SK-N-SH (cell line): Measurements from ENCODE around the gene CYYR1. TPM values are rescaled to one million over a fixed set of nuclear protein-coding genes. Genes with fewer than 3 reads are reported as not detected.

Source experiments
- CTCF ChIA-PET: fragments of 300-600, 350-600 bp; formaldehyde crosslinking; extraction: SDS; loops from one replicate; lab custom pipeline; 2021; lab: Yijun Ruan, JAX
- POLR2A ChIA-PET: fragments of 350-600 bp; sonication (Branson Sonifier 250); formaldehyde crosslinking; extraction: SDS; loops from one replicate; lab custom pipeline; 2020; ENCODE audit warnings: antibody characterized with exemption, inconsistent platforms; lab: Yijun Ruan, JAX
- DNase-seq: peaks from one replicate; pipeline ENCODE4 v3.0.0; 2012
- H2AFZ ChIP-seq: fragments of 200-600 bp; sonication (generic); 2 replicates; pipeline ENCODE4 v1.8.1; 2016; ENCODE audit warnings: antibody characterized with exemption, mild to moderate bottlenecking, low read depth
- H3F3A ChIP-seq: fragments of 200-600 bp; sonication (generic); replicated peaks from 2 replicates; pipeline ENCODE3; 2016; ENCODE audit warnings: antibody characterized with exemption, mild to moderate bottlenecking; ENCODE audit not compliant: insufficient read depth
- H3K27ac ChIP-seq, 2 experiments: fragments of 200-500 bp in 1 of 2; fragments of 200-600 bp in 1 of 2; sonication (Bioruptor generic) in 1 of 2; sonication (generic), shearing (Covaris generic) in 1 of 2; 2 replicates each; pipeline versions ENCODE4 v1.5.1 to v1.6.1; 2014 to 2016; ENCODE audit warnings: low read depth in 2 of 2, inconsistent platforms in 1 of 2, low read length in 1 of 2, mild to moderate bottlenecking in 1 of 2, mixed read lengths in 1 of 2
- H3K27me3 ChIP-seq: fragments of 200-600 bp; sonication (generic), shearing (Covaris generic); 2 replicates; pipeline ENCODE4 v1.6.1; 2016; ENCODE audit warnings: mixed run types; ENCODE audit not compliant: insufficient read depth
- H3K36me3 ChIP-seq, 2 experiments: fragments of 200-500 bp in 1 of 2; fragments of 200-600 bp in 1 of 2; sonication (Bioruptor generic) in 1 of 2; sonication (generic) in 1 of 2; replicated peaks in 1 of 2; 2 replicates each; pipeline versions ENCODE3 to v1.5.1; 2014 to 2016; ENCODE audit warnings: low read length in 1 of 2, mild to moderate bottlenecking in 1 of 2; ENCODE audit not compliant: insufficient read depth in 2 of 2, control insufficient read depth in 1 of 2
- H3K4me1 ChIP-seq, 2 experiments: fragments of 200-500 bp in 1 of 2; fragments of 200-600 bp in 1 of 2; sonication (Bioruptor generic) in 1 of 2; sonication (generic), shearing (Covaris generic) in 1 of 2; 2 replicates each; pipeline versions ENCODE4 v1.5.1 to v1.6.1; 2014 to 2016; ENCODE audit warnings: low read depth in 1 of 2, low read length in 1 of 2, mixed run types in 1 of 2; ENCODE audit not compliant: insufficient read depth in 2 of 2, control insufficient read depth in 1 of 2
- H3K4me2 ChIP-seq: fragments of 200-600 bp; sonication (generic), shearing (Covaris generic); 2 replicates; pipeline ENCODE4 v1.6.1; 2017; ENCODE audit warnings: mixed run types
- H3K4me3 ChIP-seq, 2 experiments: fragments of 200-500 bp in 1 of 2; fragments of 200-600 bp in 1 of 2; sonication (Bioruptor generic) in 1 of 2; sonication (generic), shearing (Covaris generic) in 1 of 2; 2 replicates each; pipeline versions ENCODE4 v1.5.1 to v1.8.1; 2014 to 2016; ENCODE audit warnings: low read depth in 2 of 2, inconsistent platforms in 1 of 2, low read length in 1 of 2, mild to moderate bottlenecking in 1 of 2, mixed read lengths in 1 of 2, moderate library complexity in 1 of 2
- H3K79me2 ChIP-seq: fragments of 200-600 bp; sonication (generic); 2 replicates; pipeline ENCODE4 v1.8.1; 2017; ENCODE audit warnings: mild to moderate bottlenecking; ENCODE audit not compliant: insufficient read depth
- H3K9ac ChIP-seq: fragments of 200-600 bp; sonication (generic); 2 replicates; pipeline ENCODE4 v1.6.1; 2017; ENCODE audit warnings: mixed run types
- H3K9me2 ChIP-seq: fragments of 200-600 bp; sonication (generic); 2 replicates; pipeline ENCODE4 v1.6.1; 2017; ENCODE audit warnings: mixed run types
- H3K9me3 ChIP-seq: fragments of 200-600 bp; sonication (generic); 2 replicates; pipeline ENCODE4 v1.6.1; 2017; ENCODE audit warnings: mixed run types, mild to moderate bottlenecking, moderate library complexity
- H4K20me1 ChIP-seq: fragments of 200-600 bp; sonication (generic); 2 replicates; pipeline ENCODE4 v1.6.1; 2017; ENCODE audit warnings: mild to moderate bottlenecking, mixed run types; ENCODE audit not compliant: insufficient read depth
- ELF1 ChIP-seq: IDR thresholded peaks from 2 replicates; pipeline ENCODE4 v1.4.0; 2012
- EP300 ChIP-seq, 2 experiments: IDR thresholded peaks; 2 replicates each; pipeline versions ENCODE4 v1.4.0 to v1.6.1; 2012; ENCODE audit warnings: borderline replicate concordance in 1 of 2, low read depth in 1 of 2, low read length in 1 of 2
- FOSL2 ChIP-seq: IDR thresholded peaks from 2 replicates; pipeline ENCODE4 v1.4.0; 2012; ENCODE audit warnings: low read depth, mild to moderate bottlenecking, moderate library complexity, borderline replicate concordance
- FOXJ3 ChIP-seq: sonication (generic); formaldehyde crosslinking; IDR thresholded peaks from 2 replicates; pipeline ENCODE4 v1.5.1; 2020; ENCODE audit warnings: mild to moderate bottlenecking, missing genetic modification reagents
- FOXM1 ChIP-seq: IDR thresholded peaks from 2 replicates; pipeline ENCODE4 v1.4.0; 2012; ENCODE audit warnings: low read depth, mild to moderate bottlenecking
- GATA2 ChIP-seq: sonication (generic); formaldehyde crosslinking; IDR thresholded peaks from 2 replicates; pipeline ENCODE4 v1.5.0; 2020; ENCODE audit warnings: mild to moderate bottlenecking, missing genetic modification reagents
- JUND ChIP-seq: IDR thresholded peaks from 2 replicates; pipeline ENCODE4 v1.4.0; 2012
- MXI1 ChIP-seq: IDR thresholded peaks from 2 replicates; pipeline ENCODE4 v1.6.1; 2012; ENCODE audit warnings: mild to moderate bottlenecking, low read depth, low read length, improper control_type of control experiment
- RAD21 ChIP-seq: IDR thresholded peaks from 2 replicates; pipeline ENCODE4 v1.6.1; 2012; ENCODE audit warnings: mild to moderate bottlenecking, low read length
- RFX5 ChIP-seq: IDR thresholded peaks from 2 replicates; pipeline ENCODE4 v1.6.1; 2012; ENCODE audit warnings: mild to moderate bottlenecking, improper control_type of control experiment, low read length
- RXRA ChIP-seq: IDR thresholded peaks from 2 replicates; pipeline ENCODE4 v1.4.0; 2012; ENCODE audit warnings: low read depth, mild to moderate bottlenecking, borderline replicate concordance
- SIN3A ChIP-seq: IDR thresholded peaks from 2 replicates; pipeline ENCODE4 v1.6.1; 2012; ENCODE audit warnings: low read depth, mild to moderate bottlenecking, low read length, moderate library complexity, borderline replicate concordance
- SMC3 ChIP-seq: IDR thresholded peaks from 2 replicates; pipeline ENCODE4 v1.6.1; 2012; ENCODE audit warnings: low read depth, low read length, improper control_type of control experiment
- TAF1 ChIP-seq: IDR thresholded peaks from 2 replicates; pipeline ENCODE4 v1.6.1; 2012; ENCODE audit warnings: low read depth, mild to moderate bottlenecking, low read length, moderate library complexity, borderline replicate concordance
- TCF12 ChIP-seq: IDR thresholded peaks from 2 replicates; pipeline ENCODE4 v1.4.0; 2012
- WGBS: methylation state at CpG from one replicate; pipeline ENCODE4 v1.1.6; 2017; ENCODE audit warnings: low lambda C conversion rate; 5-methylcytosine and 5-hydroxymethylcytosine counted together
- polyA plus RNA-seq, 3 experiments: library from polyadenylated mRNA; depleted of rRNA; stranded (reverse); fragments of >200 nt; gene quantifications; 2 replicates each; pipeline ENCODE4 v1.2.3, GENCODE V29; 2012
- TF ChIP-seq, protein P1 (sequence below): IDR thresholded peaks from 2 replicates; pipeline ENCODE4 v1.4.0; 2012; ENCODE audit warnings: low read depth
- TF ChIP-seq, protein P2 (sequence below): IDR thresholded peaks from 2 replicates; pipeline ENCODE4 v1.4.0; 2012; ENCODE audit warnings: low read depth, borderline replicate concordance
- TF ChIP-seq, protein P3 (sequence below): fragments of 150-350 bp; IDR thresholded peaks from 2 replicates; pipeline ENCODE4 v1.6.1; 2017; ENCODE audit warnings: antibody characterized with exemption, low read length, low read depth, borderline replicate concordance
- TF ChIP-seq, protein P4 (sequence below): IDR thresholded peaks from 2 replicates; pipeline ENCODE4 v1.6.1; 2012; ENCODE audit warnings: mild to moderate bottlenecking, low read depth, low read length, moderate library complexity
- TF ChIP-seq, protein P5 (sequence below): fragments of 150-350 bp; IDR thresholded peaks from 2 replicates; pipeline ENCODE4 v1.6.1; 2016; ENCODE audit warnings: mild to moderate bottlenecking, low read depth, low read length

CYYR1 gene
- polyA plus RNA-seq, 1 of the 3 experiments (the other 2 are of a cell fraction) = not detected

DNA sequence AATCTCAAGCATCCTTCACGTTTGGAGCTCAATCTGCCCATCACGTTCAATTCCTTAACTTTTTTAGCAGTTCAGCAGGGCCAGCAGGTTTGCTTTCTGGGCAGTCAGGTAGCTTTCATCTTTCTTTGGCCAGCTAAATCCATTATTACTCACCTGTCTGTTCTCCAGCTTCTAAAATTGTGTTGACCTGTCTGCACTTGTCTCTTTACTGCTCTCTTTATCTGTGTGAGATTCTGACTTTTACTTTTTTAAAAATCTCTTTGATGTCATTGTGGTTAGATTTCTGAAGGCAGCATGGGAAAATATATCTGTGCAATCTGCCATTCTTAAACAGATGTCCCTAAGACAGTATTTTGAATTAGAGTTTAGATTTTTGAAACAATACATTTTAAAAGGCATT, 24.9 kb upstream of the CYYR1 start:
- H4K20me1 ChIP-seq = no peaks in the 10 kb centered on the region
- ChIA-PET CTCF (no interaction called here), POLR2A (no interaction called here)
- no peak for TF ChIP-seq RXRA
- no peak for TF ChIP-seq ELF1
- TF ChIP-seq GATA2 (CRISPR knock-in tag) = no peak
- TF ChIP-seq RFX5 = no peak
- TF ChIP-seq EP300 (IDR thresholded peaks at IDR 0.05; ENCODE audit: borderline replicate concordance in 1 of 2, low read depth in 1 of 2, low read length in 1 of 2) = no peak
- TF ChIP-seq TAF1 = no peak
- TF ChIP-seq, protein P1, sequence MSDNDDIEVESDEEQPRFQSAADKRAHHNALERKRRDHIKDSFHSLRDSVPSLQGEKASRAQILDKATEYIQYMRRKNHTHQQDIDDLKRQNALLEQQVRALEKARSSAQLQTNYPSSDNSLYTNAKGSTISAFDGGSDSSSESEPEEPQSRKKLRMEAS = no peak
- no peak for TF ChIP-seq JUND
- TF ChIP-seq, protein P2, sequence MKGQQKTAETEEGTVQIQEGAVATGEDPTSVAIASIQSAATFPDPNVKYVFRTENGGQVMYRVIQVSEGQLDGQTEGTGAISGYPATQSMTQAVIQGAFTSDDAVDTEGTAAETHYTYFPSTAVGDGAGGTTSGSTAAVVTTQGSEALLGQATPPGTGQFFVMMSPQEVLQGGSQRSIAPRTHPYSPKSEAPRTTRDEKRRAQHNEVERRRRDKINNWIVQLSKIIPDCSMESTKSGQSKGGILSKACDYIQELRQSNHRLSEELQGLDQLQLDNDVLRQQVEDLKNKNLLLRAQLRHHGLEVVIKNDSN = no peak
- no peak for TF ChIP-seq FOXJ3 (CRISPR knock-in tag)
- TF ChIP-seq FOSL2 = no peak
- TF ChIP-seq RAD21 = no peak
- TF ChIP-seq TCF12 = no peak
- no peak for TF ChIP-seq MXI1
- TF ChIP-seq SMC3 = no peak
- TF ChIP-seq, protein P3, sequence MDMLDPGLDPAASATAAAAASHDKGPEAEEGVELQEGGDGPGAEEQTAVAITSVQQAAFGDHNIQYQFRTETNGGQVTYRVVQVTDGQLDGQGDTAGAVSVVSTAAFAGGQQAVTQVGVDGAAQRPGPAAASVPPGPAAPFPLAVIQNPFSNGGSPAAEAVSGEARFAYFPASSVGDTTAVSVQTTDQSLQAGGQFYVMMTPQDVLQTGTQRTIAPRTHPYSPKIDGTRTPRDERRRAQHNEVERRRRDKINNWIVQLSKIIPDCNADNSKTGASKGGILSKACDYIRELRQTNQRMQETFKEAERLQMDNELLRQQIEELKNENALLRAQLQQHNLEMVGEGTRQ = no peak
- TF ChIP-seq FOXM1 = no peak
- no peak overlapping the region for H3K27ac ChIP-seq
- H3K4me2 ChIP-seq = no peak overlapping the region
- H2AFZ ChIP-seq = no peak overlapping the region
- H3K9ac ChIP-seq = no peak overlapping the region
- WGBS = 14% methylated on average over 2 of the region's 2 CpGs
- H3K4me3 ChIP-seq = no peak overlapping the region
- no peak for DNase-seq
- H3F3A ChIP-seq = no peaks in the 10 kb centered on the region
- H3K9me3 ChIP-seq = no peaks in the 10 kb centered on the region
- H3K36me3 ChIP-seq = no peaks in the 10 kb centered on the region
- no peaks in the 10 kb centered on the region for H3K27me3 ChIP-seq
- no peaks in the 10 kb centered on the region for H3K79me2 ChIP-seq
- no peaks in the 10 kb centered on the region; a peak in 2 of 4 replicates for H3K4me1 ChIP-seq
- no peaks in the 10 kb centered on the region for H3K9me2 ChIP-seq

DNA sequence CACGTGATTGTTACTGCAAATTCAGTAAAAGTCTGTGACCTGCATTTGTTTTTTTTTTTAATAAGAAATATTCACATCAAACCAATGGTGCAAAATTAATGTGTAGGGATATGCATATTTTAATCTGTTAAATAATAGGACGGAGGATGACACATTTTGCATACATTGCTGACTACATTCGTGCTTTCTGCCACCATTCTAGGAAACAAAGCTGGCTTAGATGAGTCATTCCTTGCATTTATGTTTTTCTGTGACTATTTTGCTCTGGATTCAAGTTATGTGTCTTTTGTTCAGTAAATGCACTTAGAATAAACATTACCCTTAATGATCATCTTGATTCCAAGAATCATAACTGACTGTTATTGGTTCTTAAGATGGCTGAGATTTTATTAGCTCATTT, 23.9 kb upstream of the CYYR1 start:
- Histone ChIP-seq H3K36me3 (no peaks in the 10 kb centered on the region), H3K27me3 (no peaks in the 10 kb centered on the region), H3K4me1 (no peaks in the 10 kb centered on the region; a peak in 2 of 4 replicates), H3K9me2 (no peaks in the 10 kb centered on the region), H2AFZ (no peak overlapping the region), H3F3A (no peaks in the 10 kb centered on the region), H3K27ac (no peak overlapping the region), H3K9ac (no peak overlapping the region), H4K20me1 (no peaks in the 10 kb centered on the region), H3K9me3 (no peaks in the 10 kb centered on the region), H3K4me3 (no peak overlapping the region), H3K79me2 (no peaks in the 10 kb centered on the region), H3K4me2 (no peak overlapping the region)
- TF ChIP-seq, protein P4, sequence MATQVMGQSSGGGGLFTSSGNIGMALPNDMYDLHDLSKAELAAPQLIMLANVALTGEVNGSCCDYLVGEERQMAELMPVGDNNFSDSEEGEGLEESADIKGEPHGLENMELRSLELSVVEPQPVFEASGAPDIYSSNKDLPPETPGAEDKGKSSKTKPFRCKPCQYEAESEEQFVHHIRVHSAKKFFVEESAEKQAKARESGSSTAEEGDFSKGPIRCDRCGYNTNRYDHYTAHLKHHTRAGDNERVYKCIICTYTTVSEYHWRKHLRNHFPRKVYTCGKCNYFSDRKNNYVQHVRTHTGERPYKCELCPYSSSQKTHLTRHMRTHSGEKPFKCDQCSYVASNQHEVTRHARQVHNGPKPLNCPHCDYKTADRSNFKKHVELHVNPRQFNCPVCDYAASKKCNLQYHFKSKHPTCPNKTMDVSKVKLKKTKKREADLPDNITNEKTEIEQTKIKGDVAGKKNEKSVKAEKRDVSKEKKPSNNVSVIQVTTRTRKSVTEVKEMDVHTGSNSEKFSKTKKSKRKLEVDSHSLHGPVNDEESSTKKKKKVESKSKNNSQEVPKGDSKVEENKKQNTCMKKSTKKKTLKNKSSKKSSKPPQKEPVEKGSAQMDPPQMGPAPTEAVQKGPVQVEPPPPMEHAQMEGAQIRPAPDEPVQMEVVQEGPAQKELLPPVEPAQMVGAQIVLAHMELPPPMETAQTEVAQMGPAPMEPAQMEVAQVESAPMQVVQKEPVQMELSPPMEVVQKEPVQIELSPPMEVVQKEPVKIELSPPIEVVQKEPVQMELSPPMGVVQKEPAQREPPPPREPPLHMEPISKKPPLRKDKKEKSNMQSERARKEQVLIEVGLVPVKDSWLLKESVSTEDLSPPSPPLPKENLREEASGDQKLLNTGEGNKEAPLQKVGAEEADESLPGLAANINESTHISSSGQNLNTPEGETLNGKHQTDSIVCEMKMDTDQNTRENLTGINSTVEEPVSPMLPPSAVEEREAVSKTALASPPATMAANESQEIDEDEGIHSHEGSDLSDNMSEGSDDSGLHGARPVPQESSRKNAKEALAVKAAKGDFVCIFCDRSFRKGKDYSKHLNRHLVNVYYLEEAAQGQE = no peak
- TF ChIP-seq GATA2 (CRISPR knock-in tag) = no peak
- TF ChIP-seq EP300 (IDR thresholded peaks at IDR 0.05; ENCODE audit: borderline replicate concordance in 1 of 2, low read depth in 1 of 2, low read length in 1 of 2) = no peak
- TF ChIP-seq, protein P5, sequence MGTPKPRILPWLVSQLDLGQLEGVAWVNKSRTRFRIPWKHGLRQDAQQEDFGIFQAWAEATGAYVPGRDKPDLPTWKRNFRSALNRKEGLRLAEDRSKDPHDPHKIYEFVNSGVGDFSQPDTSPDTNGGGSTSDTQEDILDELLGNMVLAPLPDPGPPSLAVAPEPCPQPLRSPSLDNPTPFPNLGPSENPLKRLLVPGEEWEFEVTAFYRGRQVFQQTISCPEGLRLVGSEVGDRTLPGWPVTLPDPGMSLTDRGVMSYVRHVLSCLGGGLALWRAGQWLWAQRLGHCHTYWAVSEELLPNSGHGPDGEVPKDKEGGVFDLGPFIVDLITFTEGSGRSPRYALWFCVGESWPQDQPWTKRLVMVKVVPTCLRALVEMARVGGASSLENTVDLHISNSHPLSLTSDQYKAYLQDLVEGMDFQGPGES = no peak
- no peak for TF ChIP-seq ELF1
- TF ChIP-seq FOSL2 = no peak
- no peak for TF ChIP-seq MXI1
- TF ChIP-seq SIN3A = no peak
- TF ChIP-seq SMC3 = no peak
- CTCF ChIA-PET = interaction anchor here (0.6 kb wide), 1 partner anchor 180 kb away, joined by 6 read pairs; no protein-coding TSS in a partner anchor
- DNase-seq = no peak
- 33% methylated on average over 3 of the region's 3 CpGs for WGBS
- POLR2A ChIA-PET = no interaction called here
